MM.1S (cell line): ENCODE measurements around the gene ZNF516.

Experiments
- DNase-seq: peaks from one replicate; pipeline ENCODE4 v3.0.0-alpha.2; 2015
- H2AFZ ChIP-seq: fragments of 300-600 bp; sonication (generic); 2 replicates; pipeline ENCODE4 v1.6.0; 2016; ENCODE audit warnings: antibody characterized with exemption, low read length
- H3F3A ChIP-seq: fragments of 300-600 bp; sonication (generic); 2 replicates; pipeline ENCODE4 v1.6.1; 2016; ENCODE audit warnings: mild to moderate bottlenecking, antibody characterized with exemption, low read length, moderate library complexity, mixed read lengths; ENCODE audit not compliant: insufficient read depth
- H3K27ac ChIP-seq: fragments of 300-600 bp; sonication (generic); 2 replicates; pipeline ENCODE4 v1.5.1; 2016; ENCODE audit warnings: mild to moderate bottlenecking, low read length
- H3K27me3 ChIP-seq: fragments of 300-600 bp; sonication (generic); replicated peaks from 2 replicates; pipeline ENCODE4 v1.6.0; 2016; ENCODE audit warnings: low read length; ENCODE audit not compliant: insufficient read depth
- H3K36me3 ChIP-seq: fragments of 300-600 bp; sonication (generic); replicated peaks from 2 replicates; pipeline ENCODE4 v1.6.1; 2016; ENCODE audit warnings: mild to moderate bottlenecking, low read length, mixed read lengths; ENCODE audit not compliant: insufficient read depth
- H3K4me1 ChIP-seq: fragments of 300-600 bp; sonication (generic); 2 replicates; pipeline ENCODE4 v1.6.1; 2016; ENCODE audit warnings: low read length, mixed read lengths
- H3K4me2 ChIP-seq: fragments of 300-600 bp; sonication (generic); 2 replicates; pipeline ENCODE4 v1.6.0; 2016; ENCODE audit warnings: low read depth, low read length
- H3K4me3 ChIP-seq: fragments of 300-600 bp; sonication (generic); 2 replicates; pipeline ENCODE4 v1.5.1; 2016; ENCODE audit warnings: low read length, mixed read lengths
- H3K79me2 ChIP-seq: fragments of 300-600 bp; sonication (generic); 2 replicates; pipeline ENCODE4 v1.6.1; 2016; ENCODE audit warnings: mixed run types, low read length, mixed read lengths
- H3K9ac ChIP-seq: fragments of 300-600 bp; sonication (generic); 2 replicates; pipeline ENCODE4 v1.6.1; 2016; ENCODE audit warnings: low read length, mixed read lengths
- H3K9me2 ChIP-seq: fragments of 300-600 bp; sonication (generic); replicated peaks from 2 replicates; pipeline ENCODE4 v1.6.1; 2016; ENCODE audit warnings: mild to moderate bottlenecking, low read length, mixed read lengths; ENCODE audit not compliant: insufficient read depth
- H3K9me3 ChIP-seq: fragments of 300-600 bp; sonication (generic); replicated peaks from 2 replicates; pipeline ENCODE4 v1.6.1; 2016; ENCODE audit warnings: mild to moderate bottlenecking, low read length, mixed read lengths; ENCODE audit not compliant: insufficient read depth
- H4K20me1 ChIP-seq: fragments of 300-600 bp; sonication (generic); 2 replicates; pipeline ENCODE4 v1.6.1; 2016; ENCODE audit warnings: mild to moderate bottlenecking, low read length, moderate library complexity, mixed read lengths; ENCODE audit not compliant: insufficient read depth
- EZH2 ChIP-seq: fragments of 300-600 bp; sonication (generic); optimal IDR thresholded peaks from 2 replicates; pipeline ENCODE3; 2017; ENCODE audit warnings: low read depth, mild to moderate bottlenecking, antibody characterized with exemption, low read length, mixed read lengths
- EZH2phosphoT487 ChIP-seq: fragments of 300-600 bp; sonication (generic); IDR thresholded peaks from 2 replicates; pipeline ENCODE4 v1.6.1; 2018; ENCODE audit warnings: antibody characterized with exemption, low read length
- TF ChIP-seq, protein P1 (sequence below): fragments of 300-600 bp; sonication (generic); IDR thresholded peaks from 2 replicates; pipeline ENCODE4 v1.5.1; 2016; ENCODE audit warnings: antibody characterized with exemption, low read length, mixed read lengths

The ZNF516 gene

DNA sequence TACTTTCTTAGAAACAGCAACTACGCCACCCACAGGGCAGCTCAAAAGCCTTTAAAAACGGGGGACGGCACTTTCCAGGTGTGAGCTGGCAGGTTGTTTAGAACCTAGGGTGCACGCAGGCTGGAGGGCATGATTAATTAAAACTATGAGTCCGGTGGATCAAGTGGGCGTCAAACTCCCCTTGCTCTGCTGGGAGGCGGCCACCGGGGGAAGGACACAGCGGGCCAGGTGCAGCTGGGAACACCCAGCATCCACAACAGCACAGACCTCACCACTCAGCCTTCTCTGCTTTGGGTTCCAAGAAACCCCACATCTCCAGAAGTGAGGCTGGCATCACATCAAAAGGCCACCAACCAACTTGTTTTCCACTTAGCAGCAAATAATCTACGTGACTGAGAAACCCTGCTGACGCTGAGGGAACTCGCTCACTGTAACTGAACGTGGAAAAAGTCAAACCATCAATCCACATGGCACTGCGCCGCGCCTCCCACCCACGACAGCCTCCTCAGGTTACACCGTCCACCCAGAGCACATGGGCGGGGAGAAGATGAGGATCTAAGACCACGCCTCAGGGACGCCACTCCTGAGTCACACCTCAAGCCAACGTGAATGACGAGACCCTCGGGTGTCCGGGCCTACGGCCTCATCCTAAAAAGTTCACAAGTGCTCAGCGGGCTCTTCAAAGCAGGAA, 118.2 kb downstream of the ZNF516 start:
- Histone ChIP-seq H3K9me2 (no peaks in the 10 kb centered on the region), H3K4me1 (peaks cover 17% of the 10 kb centered on the region), H4K20me1 (no peaks in the 10 kb centered on the region), H2AFZ (no peak overlapping the region), H3K9me3 (no peaks in the 10 kb centered on the region), H3K4me2 (peak overlapping the region; percentile 39; the same call in 1 of the 2 replicates), H3K4me3 (no peak overlapping the region), H3K36me3 (no peaks in the 10 kb centered on the region), H3K9ac (no peak overlapping the region), H3F3A (peaks cover 5% of the 10 kb centered on the region), H3K27ac (peak overlapping the region; percentile 40; the same call in 1 of the 2 replicates), H3K27me3 (no peaks in the 10 kb centered on the region), H3K79me2 (no peaks in the 10 kb centered on the region)
- no peak for TF ChIP-seq EZH2
- no peak for TF ChIP-seq EZH2phosphoT487
- TF ChIP-seq, protein P1, sequence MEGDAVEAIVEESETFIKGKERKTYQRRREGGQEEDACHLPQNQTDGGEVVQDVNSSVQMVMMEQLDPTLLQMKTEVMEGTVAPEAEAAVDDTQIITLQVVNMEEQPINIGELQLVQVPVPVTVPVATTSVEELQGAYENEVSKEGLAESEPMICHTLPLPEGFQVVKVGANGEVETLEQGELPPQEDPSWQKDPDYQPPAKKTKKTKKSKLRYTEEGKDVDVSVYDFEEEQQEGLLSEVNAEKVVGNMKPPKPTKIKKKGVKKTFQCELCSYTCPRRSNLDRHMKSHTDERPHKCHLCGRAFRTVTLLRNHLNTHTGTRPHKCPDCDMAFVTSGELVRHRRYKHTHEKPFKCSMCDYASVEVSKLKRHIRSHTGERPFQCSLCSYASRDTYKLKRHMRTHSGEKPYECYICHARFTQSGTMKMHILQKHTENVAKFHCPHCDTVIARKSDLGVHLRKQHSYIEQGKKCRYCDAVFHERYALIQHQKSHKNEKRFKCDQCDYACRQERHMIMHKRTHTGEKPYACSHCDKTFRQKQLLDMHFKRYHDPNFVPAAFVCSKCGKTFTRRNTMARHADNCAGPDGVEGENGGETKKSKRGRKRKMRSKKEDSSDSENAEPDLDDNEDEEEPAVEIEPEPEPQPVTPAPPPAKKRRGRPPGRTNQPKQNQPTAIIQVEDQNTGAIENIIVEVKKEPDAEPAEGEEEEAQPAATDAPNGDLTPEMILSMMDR: no peak
- no peak for DNase-seq

DNA sequence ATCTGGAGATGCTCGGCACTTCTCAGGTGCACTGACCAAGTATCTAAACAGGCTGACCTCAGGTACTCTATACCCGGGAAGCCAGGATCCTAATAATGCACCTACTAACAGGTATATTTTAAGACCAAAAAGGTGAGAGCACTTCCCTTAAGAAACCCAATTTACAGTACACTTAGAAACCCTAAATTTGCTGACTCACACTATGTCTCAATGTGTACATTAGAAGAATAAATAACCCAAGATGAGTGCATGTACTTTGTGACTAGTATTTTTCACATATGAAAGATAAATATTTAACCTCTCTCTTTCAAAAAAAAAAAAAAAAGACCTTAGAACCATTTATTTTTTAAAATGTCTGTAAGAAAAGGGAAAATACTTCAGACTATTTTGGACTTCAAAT, 118.8 kb downstream of the ZNF516 start:
- peaks cover 17% of the 10 kb centered on the region for H3K4me1 ChIP-seq
- H3K4me2 ChIP-seq: peak overlapping the region; percentile 39; the same call in 1 of the 2 replicates
- no peak overlapping the region for H3K4me3 ChIP-seq
- H3F3A ChIP-seq: peaks cover 5% of the 10 kb centered on the region
- DNase-seq: peak; percentile 75
- H2AFZ ChIP-seq: no peak overlapping the region
- H3K9ac ChIP-seq: no peak overlapping the region
- H3K36me3 ChIP-seq: no peaks in the 10 kb centered on the region
- H3K27me3 ChIP-seq: no peaks in the 10 kb centered on the region
- H3K27ac ChIP-seq: peak overlapping the region; percentile 40; the same call in 1 of the 2 replicates
- H3K79me2 ChIP-seq: no peaks in the 10 kb centered on the region
- no peaks in the 10 kb centered on the region for H4K20me1 ChIP-seq
- TF ChIP-seq EZH2 (no peak), EZH2phosphoT487 (no peak)
- TF ChIP-seq, protein P1: no peak
- no peaks in the 10 kb centered on the region for H3K9me2 ChIP-seq
- no peaks in the 10 kb centered on the region for H3K9me3 ChIP-seq

DNA sequence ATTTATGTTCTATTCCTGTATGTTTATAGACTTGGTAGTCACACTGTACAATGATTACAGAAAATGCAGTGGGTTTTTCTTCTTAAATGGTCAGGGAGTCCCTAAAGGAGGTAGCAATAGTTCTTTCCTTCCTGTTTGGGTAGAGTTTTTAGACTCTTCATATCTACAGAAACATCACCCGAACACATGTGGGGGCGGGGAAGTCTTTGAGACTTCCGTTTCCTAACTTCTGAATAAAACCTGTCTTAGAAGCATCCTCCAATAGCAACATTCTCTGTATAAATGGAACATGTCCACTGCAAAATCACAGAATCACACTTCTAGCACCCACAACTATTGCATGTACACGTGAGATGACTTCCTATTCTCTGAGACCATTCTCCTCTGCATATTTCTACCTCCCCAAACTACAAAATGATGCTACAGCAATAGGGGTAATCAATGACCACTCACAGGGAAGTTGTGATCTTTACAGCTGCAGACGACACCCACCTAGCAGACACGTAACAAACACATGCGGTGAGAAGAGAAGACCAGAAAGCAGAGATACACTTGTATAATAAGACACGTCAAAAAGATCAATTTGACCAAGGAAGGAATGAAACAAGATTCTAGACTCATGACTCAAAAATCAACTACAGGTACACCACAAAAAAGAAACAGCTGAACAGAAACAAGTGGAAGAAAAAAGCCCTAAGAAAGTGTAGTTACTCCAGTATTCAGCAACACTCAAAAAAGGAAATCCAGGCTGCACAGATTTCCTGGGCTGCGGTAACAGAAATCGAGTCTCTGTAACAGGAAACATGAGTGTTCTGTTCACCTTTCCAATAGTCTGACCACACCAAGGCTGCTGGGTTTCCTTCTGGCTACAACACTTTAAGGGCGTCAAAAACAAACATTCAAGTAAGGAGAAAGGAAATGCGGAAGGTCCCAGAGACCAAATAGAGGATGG, 120.4 kb downstream of the ZNF516 start:
- Histone ChIP-seq H3K9me2 (no peaks in the 10 kb centered on the region), H3K9me3 (no peaks in the 10 kb centered on the region), H3K4me1 (peaks cover 17% of the 10 kb centered on the region), H3K4me3 (no peak overlapping the region), H2AFZ (no peak overlapping the region), H3K27me3 (no peaks in the 10 kb centered on the region), H3K79me2 (no peaks in the 10 kb centered on the region), H4K20me1 (no peaks in the 10 kb centered on the region), H3K27ac (no peak overlapping the region), H3F3A (peaks cover 5% of the 10 kb centered on the region), H3K9ac (no peak overlapping the region), H3K36me3 (no peaks in the 10 kb centered on the region), H3K4me2 (no peak overlapping the region)
- no peak for DNase-seq
- TF ChIP-seq EZH2 (no peak), EZH2phosphoT487 (no peak)
- TF ChIP-seq, protein P1: no peak
